Lung (tissue), 12 donors: ENCODE results near the gene AK9. TPM values are rescaled to one million over a fixed set of nuclear protein-coding genes. Genes with fewer than 3 reads are reported as not detected.

ENCODE experiments used
- ATAC-seq: fragments of 200-7000 bp; cut with Tn5 transposase; one replicate; pipeline ENCODE4 v1.9.1; 2020; ENCODE audit warnings: moderate number of reproducible peaks; ENCODE audit not compliant: insufficient read depth, low FRiP score
- DNase-seq, 3 donors: peaks; one replicate each; pipeline ENCODE4 v3.0.0-alpha.2; 2013 to 2017
- H3K27ac ChIP-seq, 2 donors: one replicate each; pipeline ENCODE4 v1.5.1; 2013; ENCODE audit warnings: mild to moderate bottlenecking in 2 of 2, moderate library complexity in 2 of 2, control low read depth in 1 of 2, inconsistent platforms in 1 of 2, low read depth in 1 of 2, low read length in 1 of 2
- H3K27me3 ChIP-seq, 3 donors: one replicate each; pipeline ENCODE4 v1.5.1; 2013; ENCODE audit warnings: low read length in 2 of 3; ENCODE audit not compliant: control insufficient read depth in 3 of 3, insufficient read depth in 3 of 3
- H3K36me3 ChIP-seq, 4 donors: one replicate each; pipeline ENCODE4 v1.5.1; 2013; ENCODE audit warnings: low read length in 4 of 4, mild to moderate bottlenecking in 1 of 4, moderate library complexity in 1 of 4; ENCODE audit not compliant: control insufficient read depth in 4 of 4, insufficient read depth in 4 of 4
- H3K4me1 ChIP-seq, 5 donors: one replicate each; pipeline ENCODE4 v1.5.1; 2013; ENCODE audit warnings: low read length in 5 of 5, mild to moderate bottlenecking in 2 of 5, moderate library complexity in 1 of 5; ENCODE audit not compliant: control insufficient read depth in 5 of 5, insufficient read depth in 5 of 5
- H3K4me3 ChIP-seq: one replicate; pipeline ENCODE4 v1.5.1; 2013; ENCODE audit warnings: mild to moderate bottlenecking, control low read depth, moderate library complexity
- H3K9ac ChIP-seq, 2 donors: one replicate each; pipeline ENCODE4 v1.5.1; 2013; ENCODE audit warnings: low read length in 2 of 2, control low read depth in 1 of 2; ENCODE audit not compliant: insufficient read depth in 1 of 2
- H3K9me3 ChIP-seq, 4 donors: one replicate each; pipeline ENCODE4 v1.5.1; 2013; ENCODE audit warnings: low read length in 3 of 4, mild to moderate bottlenecking in 1 of 4, moderate library complexity in 1 of 4; ENCODE audit not compliant: control insufficient read depth in 4 of 4, insufficient read depth in 3 of 4
- CTCF ChIP-seq: IDR thresholded peaks from 2 replicates; pipeline ENCODE4 v1.5.1; 2012; ENCODE audit warnings: mild to moderate bottlenecking; ENCODE audit errors: control extremely low read depth, extremely low read depth
- WGBS, 2 donors: extraction: QIAGEN DNeasy Blood & Tissue Kit; methylation state at CpG; one replicate each; pipeline ENCODE4 v1.1.7; 2013; 5-methylcytosine and 5-hydroxymethylcytosine counted together
- polyA plus RNA-seq, 2 donors: library from polyadenylated mRNA; stranded (reverse); fragments of 200-250 nt; gene quantifications; one replicate each; pipeline ENCODE4 v1.2.1, GENCODE V29; 2013
- total RNA-seq, 2 donors: library from RNA; depleted of rRNA in 1 of 2; stranded (reverse); fragments of >200 nt in 1 of 2; gene quantifications; one replicate each; pipeline ENCODE4 v1.2.1, GENCODE V29; 2014 to 2021
- donor health status: control.
- donor health status: control.
- donor health status: Bipolar disorder and iron deficiency.
- donor health status: healthy.
- donor health status: DM: yes; HTN: yes; CAD: no.

Gene AK9
- total and polyA plus RNA-seq, 4 donors: 4.1 to 26.3 (median 7.2) TPM

- Histone ChIP-seq H3K27me3 (no peaks in the 10 kb centered on the region), H3K4me1 (peaks cover 2 to 33% (median 20%) of the 10 kb centered on the region in 5 donors), H3K36me3 (peaks cover 28 to 37% (median 32%) of the 10 kb centered on the region in 4 donors), H3K4me3 (no peak overlapping the region), H3K27ac (no peak overlapping the region), H3K9ac (no peak overlapping the region), H3K9me3 (no peaks in the 10 kb centered on the region)
- ATAC-seq: no peak
- DNase-seq: no peak
- 98 to 99% methylated on average over 2 of the region's 2 CpGs for WGBS, 2 donors
- TF ChIP-seq CTCF: no peak
Observed at GRCh38 chr6:109477184-109477583, 213.8 kb downstream of the AK9 start.

- no peak overlapping the region for H3K9ac ChIP-seq
- H3K36me3 ChIP-seq: peaks cover 29 to 44% (median 37%) of the 10 kb centered on the region in 4 donors
- peaks cover 0 to 18% (median 9%) of the 10 kb centered on the region in 5 donors for H3K4me1 ChIP-seq
- 82 to 89% methylated on average over 2 of the region's 2 CpGs for WGBS, 2 donors
- no peaks in the 10 kb centered on the region for H3K27me3 ChIP-seq
- H3K27ac ChIP-seq: no peak overlapping the region
- no peaks in the 10 kb centered on the region for H3K9me3 ChIP-seq
- DNase-seq (no peak), ATAC-seq (no peak)
- H3K4me3 ChIP-seq: no peak overlapping the region
- TF ChIP-seq CTCF: no peak
Observed at GRCh38 chr6:109475625-109476024, 215.4 kb downstream of the AK9 start.

- TF ChIP-seq CTCF: no peak
- Histone ChIP-seq H3K4me3 (no peak overlapping the region), H3K9me3 (no peaks in the 10 kb centered on the region), H3K27ac (no peak overlapping the region), H3K4me1 (peaks cover 0 to 13% (median 6%) of the 10 kb centered on the region in 5 donors), H3K36me3 (peaks cover 29 to 41% (median 38%) of the 10 kb centered on the region in 4 donors), H3K27me3 (no peaks in the 10 kb centered on the region), H3K9ac (no peak overlapping the region)
- 86 to 89% methylated on average over 4 of the region's 4 CpGs for WGBS, 2 donors
- DNase-seq: no peak
- ATAC-seq: no peak
Observed at GRCh38 chr6:109474995-109475394, 216.0 kb downstream of the AK9 start.

GRCh38 chr6:109473120-109473519, 217.9 kb downstream of the AK9 start:
- no peak overlapping the region for H3K4me3 ChIP-seq
- no peak overlapping the region for H3K9ac ChIP-seq
- no peak overlapping the region for H3K27ac ChIP-seq
- no peak for TF ChIP-seq CTCF
- peaks cover 0 to 7% (median 6%) of the 10 kb centered on the region in 5 donors for H3K4me1 ChIP-seq
- ATAC-seq: no peak
- H3K36me3 ChIP-seq: peaks cover 33 to 49% (median 43%) of the 10 kb centered on the region in 4 donors
- 92 to 95% methylated on average over 3 of the region's 3 CpGs for WGBS, 2 donors
- H3K9me3 ChIP-seq: no peaks in the 10 kb centered on the region
- H3K27me3 ChIP-seq: no peaks in the 10 kb centered on the region
- no peak for DNase-seq
